ENCODE data around the gene SPDYE3. TPM values are rescaled to one million over a fixed set of nuclear protein-coding genes. Genes with fewer than 3 reads are reported as not detected.
"Not testable (repeated sequence)": the region's sequence is repeated elsewhere in the genome, so short reads cannot be mapped to it uniquely, and the experiment has no call there.

The SPDYE3 gene
- total RNA-seq, 2 donors from 2014 or later, result not detected

DNA sequence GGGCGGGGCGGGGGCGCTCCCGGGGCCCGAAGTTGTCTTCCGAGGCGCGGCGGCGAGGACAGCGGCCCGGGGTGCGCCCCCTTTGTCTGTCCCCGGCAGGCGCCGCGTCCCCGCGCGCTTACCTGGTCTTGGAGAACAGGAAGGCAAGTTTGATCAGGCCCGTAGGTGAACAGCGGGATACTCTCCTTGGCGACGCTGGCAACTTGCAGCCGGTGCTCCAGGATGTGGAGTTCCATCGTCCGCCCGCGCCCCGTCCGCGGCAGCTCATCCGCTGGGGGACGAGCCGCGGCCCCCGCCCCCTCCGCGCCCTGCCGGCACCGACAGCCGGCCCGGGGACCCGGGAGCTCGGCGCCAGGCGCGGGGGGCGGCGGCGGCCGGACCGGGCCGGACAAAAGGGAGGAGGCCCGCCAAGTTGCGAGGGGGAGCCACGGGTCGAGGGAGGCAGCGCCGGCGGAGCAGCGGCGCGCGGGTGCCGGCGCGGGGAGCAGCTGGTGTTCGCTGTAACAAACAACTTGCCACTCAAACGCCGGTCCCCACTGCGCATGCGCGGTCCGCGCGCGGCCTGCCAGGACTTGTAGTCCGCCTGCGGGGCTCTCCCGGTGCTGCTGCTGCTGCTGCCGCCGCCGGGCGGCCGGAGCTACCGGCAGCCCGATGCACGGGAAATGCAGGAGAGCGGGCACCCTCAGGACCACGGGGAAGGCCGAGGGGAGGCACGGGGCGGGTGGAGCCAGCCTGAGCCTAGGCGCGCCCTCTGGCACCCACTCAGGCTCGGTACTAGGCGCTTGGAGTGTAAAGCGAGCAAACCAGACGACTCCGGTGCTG is 35.6 kb upstream of the SPDYE3 start:
- peak; percentile 98 for DNase-seq (ENCODE audit: low spot score)
- peak overlapping the region; percentile 79 for H3K4me3 Mint-ChIP-seq
- no peaks in the 10 kb centered on the region for H3K36me3 Mint-ChIP-seq
- H3K9me3 Mint-ChIP-seq, result no peaks in the 10 kb centered on the region
- H3K4me1 Mint-ChIP-seq (ENCODE audit: low read depth in 2 of 2), result peaks cover 10 to 13% of the 10 kb centered on the region in 2 donors
- peak; percentile 93 to 95 for ATAC-seq
- no peaks in the 10 kb centered on the region for H3K27me3 Mint-ChIP-seq
- H3K27ac Mint-ChIP-seq, result peak overlapping the region in 1 of 2 donors; percentile 47

DNA sequence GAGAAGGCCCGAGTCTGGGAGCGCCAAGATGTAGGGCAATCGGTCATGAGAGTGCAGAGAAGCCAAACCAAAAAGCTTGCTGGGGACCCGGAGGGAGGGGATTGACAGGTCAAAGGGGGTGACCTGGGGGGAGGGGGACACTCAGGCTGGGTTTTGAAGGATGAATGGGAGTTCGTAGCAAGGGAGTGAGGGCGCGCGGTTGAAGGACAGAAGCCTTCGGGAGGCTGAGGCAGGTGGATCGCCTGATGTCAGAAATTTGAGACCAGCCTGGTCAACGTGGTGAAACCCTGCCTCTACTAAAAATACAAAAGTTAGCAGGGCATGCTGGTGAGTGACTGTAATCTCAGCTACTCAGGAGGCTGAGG is 35.0 kb upstream of the SPDYE3 start:
- ATAC-seq; H3K27me3 Mint-ChIP-seq; H3K36me3 Mint-ChIP-seq; DNase-seq (ENCODE audit: low spot score); H3K9me3 Mint-ChIP-seq: not testable (repeated sequence)
- peaks cover 10 to 12% of the 10 kb centered on the region in 2 donors for H3K4me1 Mint-ChIP-seq (ENCODE audit: low read depth in 2 of 2)
- peak overlapping the region in 1 of 2 donors; percentile 47 for H3K27ac Mint-ChIP-seq
- H3K4me3 Mint-ChIP-seq, result peak overlapping the region; percentile 17

DNA sequence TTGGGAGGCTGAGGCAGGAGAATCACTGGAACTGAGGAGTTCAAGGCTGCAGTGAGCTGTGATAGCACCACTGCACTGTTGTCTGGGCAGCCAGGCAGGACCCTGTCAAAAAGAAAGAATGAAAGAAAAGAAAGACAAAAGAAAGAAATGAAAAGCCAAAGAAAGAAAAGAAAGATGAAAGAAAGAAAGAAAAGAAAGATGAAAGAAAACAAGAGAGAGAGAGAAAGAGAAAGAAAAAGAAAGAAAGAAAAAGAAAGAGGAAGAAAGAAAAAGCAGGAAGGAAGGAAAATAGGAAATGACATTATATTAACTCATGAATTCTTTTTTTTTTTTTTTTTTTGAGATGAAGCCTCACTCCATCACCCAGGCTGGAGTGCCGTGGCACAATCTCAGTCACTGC is 32.4 kb upstream of the SPDYE3 start:
- H3K36me3 Mint-ChIP-seq, result no peaks in the 10 kb centered on the region
- H3K4me3 Mint-ChIP-seq, result no peak overlapping the region
- H3K27me3 Mint-ChIP-seq, result no peaks in the 10 kb centered on the region
- H3K27ac Mint-ChIP-seq, result no peak overlapping the region
- H3K9me3 Mint-ChIP-seq, result no peaks in the 10 kb centered on the region
- DNase-seq (ENCODE audit: low spot score) (no peak), ATAC-seq (no peak)
- peaks cover 8 to 10% of the 10 kb centered on the region in 2 donors for H3K4me1 Mint-ChIP-seq (ENCODE audit: low read depth in 2 of 2)

DNA sequence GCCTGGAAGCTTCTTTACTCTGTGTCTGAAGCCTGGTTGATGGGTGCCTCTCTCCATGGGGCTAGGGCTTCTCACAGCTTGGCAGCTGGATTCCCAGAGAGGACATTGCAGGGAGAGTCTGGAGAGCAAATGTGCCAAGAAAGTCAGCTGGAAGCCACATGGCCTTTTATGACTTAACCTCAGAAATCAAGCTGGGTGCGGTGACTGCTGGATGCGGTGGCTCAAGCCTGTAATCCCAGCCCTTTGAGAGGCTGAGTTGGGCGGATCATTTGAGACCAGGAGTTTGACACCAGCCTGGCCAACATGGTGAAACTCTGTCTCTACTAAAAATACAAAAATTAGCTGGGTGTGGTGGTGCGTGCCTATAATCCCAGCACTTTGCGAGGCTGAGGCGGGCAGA is 31.4 kb upstream of the SPDYE3 start:
- H3K27ac Mint-ChIP-seq; H3K4me1 Mint-ChIP-seq (ENCODE audit: low read depth in 2 of 2); H3K36me3 Mint-ChIP-seq; H3K27me3 Mint-ChIP-seq; DNase-seq (ENCODE audit: low spot score); H3K9me3 Mint-ChIP-seq; ATAC-seq; H3K4me3 Mint-ChIP-seq: not testable (repeated sequence)

DNA sequence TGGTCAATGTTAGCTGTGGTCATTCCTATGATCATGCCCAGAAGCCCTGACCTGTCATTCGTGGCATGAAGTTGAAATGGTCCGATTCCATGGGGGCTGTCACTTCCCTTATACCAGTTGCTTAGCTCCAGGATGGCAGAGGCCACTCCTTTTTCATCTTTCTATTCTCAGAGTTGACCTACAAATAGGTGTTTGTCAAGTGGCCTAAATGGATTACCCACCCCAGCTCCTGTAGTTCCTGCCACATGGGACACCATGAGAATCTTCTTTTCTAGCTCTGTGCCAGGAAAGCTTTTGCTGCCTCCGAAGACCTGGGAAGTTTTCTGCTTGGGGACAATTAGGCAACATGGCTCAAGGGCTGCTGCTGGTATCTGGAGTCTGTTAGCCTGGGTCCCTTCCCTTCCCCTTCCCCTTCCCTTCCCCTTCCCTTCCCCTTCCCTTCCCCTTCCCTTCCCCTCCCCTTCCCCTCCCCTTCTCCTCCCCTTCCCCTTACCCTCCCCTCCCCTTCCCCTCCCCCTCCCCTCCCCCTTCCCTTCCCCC is 25.4 kb upstream of the SPDYE3 start:
- not testable (repeated sequence) for H3K36me3 Mint-ChIP-seq; DNase-seq (ENCODE audit: low spot score); H3K27ac Mint-ChIP-seq; H3K4me3 Mint-ChIP-seq; H3K27me3 Mint-ChIP-seq; ATAC-seq; H3K4me1 Mint-ChIP-seq (ENCODE audit: low read depth in 2 of 2); H3K9me3 Mint-ChIP-seq

DNA sequence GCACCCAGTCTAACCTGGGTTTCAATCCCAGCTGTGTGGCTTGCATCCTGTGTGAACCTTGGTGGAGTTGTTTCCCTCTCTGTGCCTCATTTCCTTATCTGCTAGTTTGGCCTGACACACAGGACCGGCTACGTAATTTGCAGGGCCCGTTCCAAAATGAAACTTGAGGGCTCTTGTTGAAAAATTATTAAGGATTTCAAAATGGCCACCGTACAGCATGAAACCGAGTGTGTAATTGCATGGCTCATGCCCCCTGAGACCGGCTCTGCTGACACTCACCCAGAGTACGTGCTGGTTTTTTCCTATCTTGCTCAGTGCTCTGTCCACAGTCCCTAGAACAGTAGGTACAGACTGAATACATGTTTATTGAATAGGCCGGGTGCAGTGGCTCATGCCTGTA is 24.4 kb upstream of the SPDYE3 start:
- not testable (repeated sequence) for H3K9me3 Mint-ChIP-seq; H3K27me3 Mint-ChIP-seq; H3K36me3 Mint-ChIP-seq; H3K27ac Mint-ChIP-seq; DNase-seq (ENCODE audit: low spot score); H3K4me3 Mint-ChIP-seq; H3K4me1 Mint-ChIP-seq (ENCODE audit: low read depth in 2 of 2); ATAC-seq

DNA sequence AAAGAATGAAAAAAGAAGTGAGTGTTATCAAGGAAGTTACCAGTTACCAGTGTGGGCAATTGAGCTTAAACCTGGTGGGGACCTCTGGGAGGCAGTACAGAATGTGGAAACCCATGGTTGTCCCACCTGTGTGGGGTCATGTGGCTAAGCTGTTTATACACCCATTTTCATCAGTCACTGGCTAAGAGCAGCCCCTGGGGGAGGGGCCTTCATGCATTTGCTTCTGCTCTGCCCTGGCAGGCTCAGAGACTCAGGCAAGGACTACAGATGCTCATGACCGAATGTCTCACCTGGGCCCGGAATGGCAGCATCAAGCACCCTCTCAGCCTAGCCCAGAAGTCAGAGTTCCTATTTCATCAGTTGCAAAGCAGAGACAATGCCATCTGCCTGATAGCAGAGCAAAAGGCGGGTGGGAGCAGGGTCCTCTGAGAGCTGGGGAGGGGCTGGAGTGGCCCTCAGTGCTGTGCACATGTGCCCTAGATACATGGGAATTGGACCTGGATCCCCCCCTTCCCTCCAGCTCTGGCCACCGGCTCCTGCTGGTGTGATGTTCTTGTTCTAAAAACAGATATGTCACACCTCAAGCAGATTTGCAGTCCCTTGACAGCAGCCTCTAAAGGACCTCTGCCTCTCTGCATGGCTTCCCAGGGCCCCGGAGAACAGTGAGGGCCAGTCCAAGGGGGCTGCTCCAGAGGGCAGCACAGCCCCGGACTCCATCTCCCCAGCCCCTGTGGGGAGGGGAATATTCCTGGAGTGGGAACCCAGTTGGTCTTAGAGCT is 20.1 kb upstream of the SPDYE3 start:
- not testable (repeated sequence) for H3K27ac Mint-ChIP-seq; H3K4me3 Mint-ChIP-seq; H3K9me3 Mint-ChIP-seq; DNase-seq (ENCODE audit: low spot score); ATAC-seq; H3K36me3 Mint-ChIP-seq; H3K27me3 Mint-ChIP-seq; H3K4me1 Mint-ChIP-seq (ENCODE audit: low read depth in 2 of 2)

DNA sequence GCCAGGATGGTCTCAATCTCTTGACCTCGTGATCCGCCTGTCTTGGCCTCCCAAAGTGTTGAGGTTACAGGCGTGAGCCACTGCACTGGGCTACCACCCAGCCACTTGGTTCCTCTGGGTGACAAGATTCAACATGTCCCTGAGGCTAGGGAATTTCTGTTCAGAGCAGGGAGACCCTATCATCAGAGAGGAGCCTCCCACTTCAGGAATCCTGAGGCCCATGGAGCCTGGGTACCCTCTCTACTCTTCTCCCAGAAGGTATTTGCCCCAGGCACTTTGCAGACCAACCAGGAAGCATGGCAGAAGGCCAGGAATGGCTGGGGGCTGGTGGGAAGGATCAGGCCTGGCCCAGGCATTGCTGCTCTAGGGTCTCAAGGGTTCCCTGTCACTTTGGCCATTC is 19.2 kb upstream of the SPDYE3 start:
- H3K27ac Mint-ChIP-seq; DNase-seq (ENCODE audit: low spot score); H3K27me3 Mint-ChIP-seq; H3K9me3 Mint-ChIP-seq; H3K36me3 Mint-ChIP-seq; H3K4me3 Mint-ChIP-seq; H3K4me1 Mint-ChIP-seq (ENCODE audit: low read depth in 2 of 2); ATAC-seq: not testable (repeated sequence)

DNA sequence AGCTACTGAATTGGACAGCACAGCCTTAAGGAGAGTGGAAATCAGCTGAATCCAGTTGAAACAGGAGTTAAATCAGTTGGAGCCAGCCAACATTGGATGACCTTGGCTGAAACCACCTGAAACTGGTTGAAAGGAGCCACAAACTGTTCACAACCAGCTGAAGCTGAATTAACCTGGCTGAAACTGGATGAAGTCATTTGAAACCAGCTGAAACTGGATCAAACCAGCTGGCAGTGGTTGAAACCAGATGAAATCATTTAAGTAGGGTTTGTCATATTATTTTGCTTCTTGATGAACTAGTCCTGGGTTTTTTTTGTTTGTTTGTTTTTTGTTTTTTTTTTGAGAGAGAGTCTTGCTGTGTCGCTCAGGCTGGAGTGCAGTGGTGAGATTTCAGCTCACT is 15.3 kb upstream of the SPDYE3 start:
- not testable (repeated sequence) for H3K36me3 Mint-ChIP-seq; ATAC-seq; H3K4me1 Mint-ChIP-seq (ENCODE audit: low read depth in 2 of 2); H3K4me3 Mint-ChIP-seq; DNase-seq (ENCODE audit: low spot score); H3K9me3 Mint-ChIP-seq; H3K27me3 Mint-ChIP-seq; H3K27ac Mint-ChIP-seq

DNA sequence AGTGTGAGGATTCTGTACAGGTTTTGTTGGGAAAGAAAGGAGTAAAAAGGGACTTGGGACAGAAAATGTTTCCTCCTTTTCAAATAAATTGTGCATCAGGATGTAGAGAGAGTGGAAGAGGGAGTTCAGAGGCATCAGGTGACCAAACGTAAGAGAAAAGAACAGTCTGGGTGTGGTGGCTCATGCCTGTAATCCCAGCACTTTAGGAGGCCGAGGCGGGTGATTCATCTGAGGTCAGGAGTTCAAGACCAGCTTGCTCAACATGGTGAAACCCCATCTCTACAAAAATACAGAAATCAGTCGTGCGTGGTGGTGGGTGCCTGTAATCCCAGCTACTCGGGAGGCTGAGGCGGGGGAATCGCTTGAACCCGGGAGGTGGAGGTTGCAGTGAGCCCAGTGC is 12.2 kb upstream of the SPDYE3 start:
- H3K27me3 Mint-ChIP-seq; DNase-seq (ENCODE audit: low spot score); H3K9me3 Mint-ChIP-seq; H3K4me1 Mint-ChIP-seq (ENCODE audit: low read depth in 2 of 2); ATAC-seq; H3K27ac Mint-ChIP-seq; H3K36me3 Mint-ChIP-seq; H3K4me3 Mint-ChIP-seq: not testable (repeated sequence)

DNA sequence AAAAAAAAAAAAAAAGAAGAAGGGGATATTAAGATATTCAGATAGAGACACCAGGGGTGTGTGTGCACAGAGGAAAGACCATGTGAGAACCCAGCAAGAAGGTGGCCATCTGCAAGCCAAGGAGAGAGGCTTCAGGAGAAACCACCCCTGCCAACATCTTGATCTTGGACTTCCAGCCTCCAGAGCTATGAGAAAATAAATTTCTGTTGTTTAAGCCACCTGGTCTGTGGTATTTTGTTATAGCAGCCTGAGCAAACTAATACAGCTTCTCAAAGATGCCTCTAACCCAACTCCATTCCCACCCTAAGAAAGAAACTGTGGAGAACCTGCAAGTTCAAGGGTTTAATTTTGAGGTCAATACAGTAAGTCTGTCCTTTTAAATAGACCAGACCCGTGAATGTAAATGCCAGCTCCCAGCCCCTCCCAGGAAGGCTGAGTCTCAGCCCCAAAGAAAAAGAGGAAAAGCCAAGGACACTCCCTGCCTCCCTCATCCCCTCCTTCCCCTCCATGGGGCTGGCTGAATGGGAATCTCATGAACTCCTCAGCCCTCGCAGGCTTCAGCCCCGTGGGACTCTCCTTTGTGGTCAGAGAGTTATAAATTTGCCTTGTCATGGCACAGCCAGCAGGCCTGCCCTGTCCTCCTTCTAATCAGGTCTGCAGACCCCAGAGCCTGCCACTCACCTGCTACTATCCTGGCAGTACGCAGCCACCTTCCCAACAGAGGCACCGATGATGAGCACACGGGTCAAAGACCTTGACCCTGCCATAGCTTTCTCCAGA is 9.5 kb upstream of the SPDYE3 start:
- not testable (repeated sequence) for H3K4me3 Mint-ChIP-seq; H3K27ac Mint-ChIP-seq; H3K9me3 Mint-ChIP-seq; DNase-seq (ENCODE audit: low spot score); H3K36me3 Mint-ChIP-seq; H3K27me3 Mint-ChIP-seq; H3K4me1 Mint-ChIP-seq (ENCODE audit: low read depth in 2 of 2)
- peak in 1 of 2 donors; percentile 17 for ATAC-seq

DNA sequence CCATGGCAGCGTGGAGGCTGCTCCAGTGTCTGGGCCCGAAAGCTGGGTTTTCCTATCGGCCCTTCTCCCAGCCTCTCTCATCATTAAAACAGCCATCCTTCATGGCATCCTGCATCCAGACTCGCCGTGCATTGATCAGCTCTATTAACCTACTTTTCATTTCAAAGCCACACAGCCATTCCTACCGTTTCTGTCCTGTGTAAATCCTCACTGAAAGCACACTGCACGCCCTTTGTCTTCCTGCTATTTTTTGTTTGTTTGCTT is 8.9 kb upstream of the SPDYE3 start:
- not testable (repeated sequence) for ATAC-seq, H3K4me3 Mint-ChIP-seq, H3K9me3 Mint-ChIP-seq

DNA sequence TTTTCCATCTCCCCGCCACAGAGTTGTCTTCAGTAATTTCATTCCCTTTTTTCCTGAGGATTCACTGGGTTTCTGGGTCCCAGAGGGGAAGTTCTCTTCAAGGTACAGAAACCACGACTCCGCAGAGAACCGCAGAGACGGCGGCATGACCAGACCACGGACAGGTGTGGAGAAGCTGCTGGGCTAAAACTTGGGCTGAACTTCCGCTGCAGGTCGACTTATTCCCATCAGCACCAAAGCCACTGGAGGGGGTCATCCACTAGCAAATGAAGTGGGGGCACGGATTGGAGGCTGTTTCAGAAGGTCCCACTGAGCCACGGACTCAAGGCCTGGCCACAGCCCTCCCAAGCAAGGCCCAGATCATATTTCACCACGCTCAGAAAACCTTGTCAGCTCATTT is 3.0 kb upstream of the SPDYE3 start:
- H3K4me3 Mint-ChIP-seq, H3K27me3 Mint-ChIP-seq, ATAC-seq: not testable (repeated sequence)

More for the DNA sequence above, 8.9 kb upstream of the SPDYE3 start:
- H3K27me3 Mint-ChIP-seq; DNase-seq (ENCODE audit: low spot score); H3K36me3 Mint-ChIP-seq; H3K27ac Mint-ChIP-seq; H3K4me1 Mint-ChIP-seq (ENCODE audit: low read depth in 2 of 2): not testable (repeated sequence)

DNA sequence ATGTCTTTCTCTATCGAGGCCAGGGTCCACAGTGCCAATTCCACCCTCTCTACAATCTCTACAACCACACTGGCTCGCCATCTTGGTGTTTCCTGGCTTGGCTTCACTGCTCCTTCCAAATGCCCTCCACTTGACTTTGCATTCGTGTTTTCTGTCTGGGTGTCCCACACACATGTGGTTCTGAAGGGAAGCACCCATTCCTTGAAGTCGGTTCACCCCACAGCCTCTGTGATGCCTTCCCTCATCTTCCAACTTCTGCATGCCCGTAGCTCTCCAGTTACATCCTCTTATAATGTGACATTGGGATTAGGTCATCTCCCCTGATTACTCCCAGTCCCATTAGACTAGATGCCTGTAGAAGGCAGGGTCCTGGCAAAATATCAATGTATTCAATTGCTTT is 10.8 kb downstream of the SPDYE3 start:
- peak overlapping the region; percentile 72 for H3K4me3 Mint-ChIP-seq

More for the DNA sequence above, 3.0 kb upstream of the SPDYE3 start:
- not testable (repeated sequence) for H3K36me3 Mint-ChIP-seq; H3K27ac Mint-ChIP-seq; H3K4me1 Mint-ChIP-seq (ENCODE audit: low read depth in 2 of 2); DNase-seq (ENCODE audit: low spot score); H3K9me3 Mint-ChIP-seq

More for the DNA sequence above, 10.8 kb downstream of the SPDYE3 start:
- DNase-seq (ENCODE audit: low spot score); H3K27me3 Mint-ChIP-seq; H3K9me3 Mint-ChIP-seq; H3K36me3 Mint-ChIP-seq; ATAC-seq: not testable (repeated sequence)
- peaks cover 9 to 16% of the 10 kb centered on the region in 2 donors for H3K4me1 Mint-ChIP-seq (ENCODE audit: low read depth in 2 of 2)
- H3K27ac Mint-ChIP-seq, result peak overlapping the region; percentile 37 to 72

Data from natural killer cell treated with Interleukin-12 subunit alpha and Interleukin-12 subunit beta and Interleukin-15 and Interleukin-18, amount 100 ng/mL, for 72 hours (primary cell).